ENCODE data around the gene NEK8. TPM values are rescaled to one million over a fixed set of nuclear protein-coding genes. Genes with fewer than 3 reads are reported as not detected.

The NEK8 gene
- total RNA-seq, 2 donors from 2014 or later, result 3.0 to 6.7 TPM

DNA sequence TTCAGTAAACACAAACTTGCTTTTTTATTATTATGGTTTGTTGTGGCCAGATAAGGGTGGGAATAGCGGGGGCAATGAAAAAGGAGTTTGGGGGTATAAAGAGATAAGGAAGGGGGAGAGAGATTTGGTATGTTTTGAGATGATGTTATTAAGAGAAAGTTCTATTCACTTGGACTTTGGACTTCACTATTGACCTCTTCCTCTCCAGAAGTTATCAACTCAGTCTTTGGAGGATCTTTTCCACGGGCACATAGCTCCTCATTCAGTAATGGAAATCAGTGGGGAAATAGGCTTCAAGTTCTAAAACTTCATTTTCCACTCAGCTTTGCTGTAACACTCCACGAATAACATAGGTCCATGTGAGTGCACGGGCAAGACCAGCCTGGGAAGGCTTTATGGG lies 40.1 kb upstream of the NEK8 start:
- intact Hi-C loops (cut with DNase I), result loop anchor here (10.0 kb wide), 1 partner anchor 66 kb away; no protein-coding TSS in a partner anchor
- no peak overlapping the region for H3K27ac ChIP-seq
- H3K9ac ChIP-seq (ENCODE audit: low read depth in 2 of 2, low read length in 2 of 2), result no peak overlapping the region
- H3K4me1 ChIP-seq, result no peaks in the 10 kb centered on the region
- no peaks in the 10 kb centered on the region for H3K27me3 ChIP-seq
- no peak for DNase-seq
- TF ChIP-seq, protein P1, sequence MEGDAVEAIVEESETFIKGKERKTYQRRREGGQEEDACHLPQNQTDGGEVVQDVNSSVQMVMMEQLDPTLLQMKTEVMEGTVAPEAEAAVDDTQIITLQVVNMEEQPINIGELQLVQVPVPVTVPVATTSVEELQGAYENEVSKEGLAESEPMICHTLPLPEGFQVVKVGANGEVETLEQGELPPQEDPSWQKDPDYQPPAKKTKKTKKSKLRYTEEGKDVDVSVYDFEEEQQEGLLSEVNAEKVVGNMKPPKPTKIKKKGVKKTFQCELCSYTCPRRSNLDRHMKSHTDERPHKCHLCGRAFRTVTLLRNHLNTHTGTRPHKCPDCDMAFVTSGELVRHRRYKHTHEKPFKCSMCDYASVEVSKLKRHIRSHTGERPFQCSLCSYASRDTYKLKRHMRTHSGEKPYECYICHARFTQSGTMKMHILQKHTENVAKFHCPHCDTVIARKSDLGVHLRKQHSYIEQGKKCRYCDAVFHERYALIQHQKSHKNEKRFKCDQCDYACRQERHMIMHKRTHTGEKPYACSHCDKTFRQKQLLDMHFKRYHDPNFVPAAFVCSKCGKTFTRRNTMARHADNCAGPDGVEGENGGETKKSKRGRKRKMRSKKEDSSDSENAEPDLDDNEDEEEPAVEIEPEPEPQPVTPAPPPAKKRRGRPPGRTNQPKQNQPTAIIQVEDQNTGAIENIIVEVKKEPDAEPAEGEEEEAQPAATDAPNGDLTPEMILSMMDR (IDR thresholded peaks at IDR 0.05), result no peak
- H3K4me3 ChIP-seq, result no peak overlapping the region
- no peaks in the 10 kb centered on the region for H3K9me3 ChIP-seq
- H3K36me3 ChIP-seq, result peaks cover 34% of the 10 kb centered on the region

- Histone ChIP-seq H3K4me1 (no peaks in the 10 kb centered on the region), H3K27ac (no peak overlapping the region), H3K4me3 (no peak overlapping the region), H3K27me3 (no peaks in the 10 kb centered on the region), H3K9me3 (no peaks in the 10 kb centered on the region), H3K9ac (ENCODE audit: low read depth in 2 of 2, low read length in 2 of 2) (no peak overlapping the region), H3K36me3 (peaks cover 28% of the 10 kb centered on the region)
- no peak for DNase-seq
- intact Hi-C loops (cut with DNase I), result loop anchor here (10.0 kb wide), 1 partner anchor 66 kb away; no protein-coding TSS in a partner anchor
- TF ChIP-seq, protein P1 (IDR thresholded peaks at IDR 0.05), result no peak
Observed at GRCh38 chr17:28689011-28689410, 39.6 kb upstream of the NEK8 start.

- DNase-seq, result no peak
- H3K27me3 ChIP-seq, result no peaks in the 10 kb centered on the region
- TF ChIP-seq, protein P1 (IDR thresholded peaks at IDR 0.05), result no peak
- no peak overlapping the region for H3K27ac ChIP-seq
- no peak overlapping the region for H3K9ac ChIP-seq (ENCODE audit: low read depth in 2 of 2, low read length in 2 of 2)
- H3K4me1 ChIP-seq, result no peaks in the 10 kb centered on the region
- peaks cover 28% of the 10 kb centered on the region for H3K36me3 ChIP-seq
- intact Hi-C loops (cut with DNase I), result no loop called here
- no peak overlapping the region for H3K4me3 ChIP-seq
- no peaks in the 10 kb centered on the region for H3K9me3 ChIP-seq
Observed at GRCh38 chr17:28693869-28694268, 34.7 kb upstream of the NEK8 start.

DNA sequence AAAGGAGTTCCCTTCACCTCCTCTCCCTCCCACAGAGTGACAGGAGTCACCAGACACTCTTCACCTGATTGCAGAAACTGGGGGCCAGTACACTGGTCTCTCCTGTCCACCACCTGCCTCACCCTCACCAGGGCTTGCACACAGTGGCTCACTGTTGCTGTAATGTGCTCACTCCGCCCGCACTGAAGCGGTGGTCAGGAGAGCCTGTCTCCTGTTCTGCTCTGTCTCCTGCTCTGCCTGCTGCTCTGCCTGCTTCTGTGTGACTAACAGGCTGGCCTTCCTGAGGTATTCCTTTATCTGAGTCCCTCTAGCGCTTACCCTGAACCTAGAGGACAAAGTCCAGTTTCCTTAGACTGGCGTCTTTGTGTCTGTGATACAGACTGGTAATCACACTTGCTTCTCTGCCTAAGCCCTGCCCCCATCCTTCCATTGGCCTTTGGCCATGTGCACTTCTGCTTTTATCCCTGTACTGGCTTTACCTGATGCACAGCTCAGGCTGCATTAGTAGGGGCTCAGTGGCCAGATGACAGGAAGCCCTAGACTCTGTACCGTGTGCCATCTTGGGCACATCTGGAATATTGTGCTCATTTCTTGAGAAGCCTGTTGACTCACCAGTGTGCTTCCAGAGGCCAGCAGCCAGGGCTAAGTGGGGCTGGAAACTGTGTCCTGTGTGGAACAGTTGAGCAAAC lies 30.2 kb upstream of the NEK8 start:
- TF ChIP-seq, protein P1 (IDR thresholded peaks at IDR 0.05), result no peak
- DNase-seq, result peak; percentile 91

GRCh38 chr17:28700278-28700677 lies 28.3 kb upstream of the NEK8 start:
- H3K4me3 ChIP-seq, result no peak overlapping the region
- no peaks in the 10 kb centered on the region for H3K27me3 ChIP-seq
- TF ChIP-seq, protein P1 (IDR thresholded peaks at IDR 0.05), result no peak
- no peak for DNase-seq
- H3K36me3 ChIP-seq, result peaks cover 42% of the 10 kb centered on the region
- H3K27ac ChIP-seq, result no peak overlapping the region
- no peaks in the 10 kb centered on the region for H3K4me1 ChIP-seq
- intact Hi-C loops (cut with DNase I), result no loop called here
- H3K9me3 ChIP-seq, result no peaks in the 10 kb centered on the region
- no peak overlapping the region for H3K9ac ChIP-seq (ENCODE audit: low read depth in 2 of 2, low read length in 2 of 2)

More for the DNA sequence above, 30.2 kb upstream of the NEK8 start:
- intact Hi-C loops (cut with DNase I), result no loop called here
- Histone ChIP-seq H3K9ac (ENCODE audit: low read depth in 2 of 2, low read length in 2 of 2) (peak overlapping the region; percentile 36 to 53), H3K4me1 (no peaks in the 10 kb centered on the region), H3K4me3 (no peak overlapping the region), H3K27me3 (no peaks in the 10 kb centered on the region), H3K36me3 (peaks cover 42% of the 10 kb centered on the region), H3K9me3 (no peaks in the 10 kb centered on the region), H3K27ac (peak overlapping the region; percentile 59)

All from colonic mucosa (tissue), 4 donors.